B cell (primary cell): Measurements from ENCODE around the gene GRM4. TPM values are rescaled to one million over a fixed set of nuclear protein-coding genes. Genes with fewer than 3 reads are reported as not detected.

Experiments
- ATAC-seq: fragments of 200-7000 bp; cut with Tn5 transposase; one replicate; pipeline ENCODE4 v1.10.0; 2021; ENCODE audit warnings: low read depth, mild to moderate bottlenecking, moderate number of reproducible peaks, moderate library complexity
- CTCF ChIA-PET: fragments of 350-600 bp; sonication (Branson Sonifier 250); formaldehyde crosslinking; loops from one replicate; lab custom pipeline; 2021; ENCODE audit warnings: antibody characterized with exemption, inconsistent platforms; lab: Charles Lee
- POLR2A ChIA-PET: fragments of 350-600 bp; sonication (Branson Sonifier 250); formaldehyde crosslinking; loops from one replicate; lab custom pipeline; 2021; ENCODE audit warnings: antibody characterized with exemption; lab: Charles Lee
- DNase-seq: peaks from one replicate; pipeline ENCODE4 v3.0.0; 2013
- H2AFZ ChIP-seq: 2 replicates; pipeline ENCODE4 v1.6.1; 2012; ENCODE audit warnings: mild to moderate bottlenecking, low read depth, low read length; ENCODE audit not compliant: insufficient read depth, poor library complexity, severe bottlenecking
- H3K27ac ChIP-seq, 2 donors: 1 replicate in 1 of 2; 2 replicates in 1 of 2; pipeline ENCODE4 v1.5.1; 2012 to 2013; ENCODE audit warnings: low read length in 2 of 2, mild to moderate bottlenecking in 2 of 2, moderate library complexity in 1 of 2
- H3K27me3 ChIP-seq, 4 experiments: fragments of 200-600 bp in 1 of 4; sonication (generic) in 1 of 4; replicated peaks in 1 of 4; 1 replicate in 2 of 4; 2 replicates in 2 of 4; pipeline versions ENCODE4 v1.6.1 to v1.7.0; 2013 to 2016; ENCODE audit warnings: low read length in 3 of 4, mild to moderate bottlenecking in 2 of 4, mixed read lengths in 1 of 4, moderate library complexity in 1 of 4; ENCODE audit not compliant: insufficient read depth in 4 of 4, control insufficient read depth in 3 of 4; ENCODE audit errors: control extremely low read depth in 1 of 4
- H3K36me3 ChIP-seq, 2 experiments: replicated peaks in 1 of 2; 1 replicate in 1 of 2; 2 replicates in 1 of 2; pipeline versions ENCODE4 v1.6.1 to v1.7.1; 2013; ENCODE audit warnings: low read length in 1 of 2; ENCODE audit not compliant: insufficient read depth in 2 of 2, control insufficient read depth in 1 of 2; ENCODE audit errors: control extremely low read depth in 1 of 2, extremely low read depth in 1 of 2
- H3K4me1 ChIP-seq, 2 donors: fragments of 200-600 bp in 1 of 2; sonication (generic) in 1 of 2; 1 replicate in 1 of 2; 2 replicates in 1 of 2; pipeline versions ENCODE4 v1.5.1 to v1.6.1; 2013 to 2017; ENCODE audit warnings: low read length in 2 of 2; ENCODE audit not compliant: control insufficient read depth in 2 of 2, insufficient read depth in 2 of 2
- H3K4me2 ChIP-seq: replicated peaks from 2 replicates; pipeline ENCODE3; 2012; ENCODE audit warnings: mild to moderate bottlenecking, low read depth, low read length; ENCODE audit not compliant: poor library complexity, severe bottlenecking
- H3K4me3 ChIP-seq, 5 experiments: fragments of 200-600 bp in 1 of 5; sonication (generic) in 1 of 5; 1 replicate in 3 of 5; 2 replicates in 2 of 5; pipeline versions ENCODE4 v1.5.1 to v1.7.0; 2011 to 2016; ENCODE audit warnings: low read length in 4 of 5, mild to moderate bottlenecking in 4 of 5, low read depth in 2 of 5, control low read depth in 1 of 5, moderate library complexity in 1 of 5; ENCODE audit not compliant: insufficient read depth in 1 of 5; ENCODE audit errors: control extremely low read depth in 1 of 5, extremely low read depth in 1 of 5
- H3K79me2 ChIP-seq: fragments of 200-600 bp; sonication (generic); one replicate; pipeline ENCODE4 v1.6.0; 2016; ENCODE audit warnings: low read length; ENCODE audit not compliant: control insufficient read depth, insufficient read depth
- H3K9ac ChIP-seq: fragments of 200-600 bp; sonication (generic); 2 replicates; pipeline ENCODE4 v1.6.1; 2017; ENCODE audit warnings: mild to moderate bottlenecking, low read length, moderate library complexity
- H3K9me3 ChIP-seq, 3 donors: one replicate each; pipeline versions ENCODE4 v1.6.1 to v1.7.1; 2013; ENCODE audit warnings: low read length in 2 of 3; ENCODE audit not compliant: control insufficient read depth in 2 of 3, insufficient read depth in 1 of 3; ENCODE audit errors: control extremely low read depth in 1 of 3
- H4K20me1 ChIP-seq: 2 replicates; pipeline ENCODE4 v1.6.0; 2012; ENCODE audit warnings: mild to moderate bottlenecking, low read length; ENCODE audit not compliant: insufficient read depth, control insufficient read depth, poor library complexity, severe bottlenecking
- H3K27ac Mint-ChIP-seq: one replicate; pipeline ENCODE4 v1.8.0; 2021; ENCODE audit warnings: mixed read lengths
- H3K27me3 Mint-ChIP-seq: one replicate; pipeline ENCODE4 v1.8.0; 2021; ENCODE audit warnings: mixed read lengths
- H3K4me1 Mint-ChIP-seq: one replicate; pipeline ENCODE4 v1.8.0; 2021; ENCODE audit warnings: mixed read lengths
- H3K4me3 Mint-ChIP-seq: one replicate; pipeline ENCODE4 v1.8.0; 2021; ENCODE audit warnings: mixed read lengths
- H3K9me3 Mint-ChIP-seq: one replicate; pipeline ENCODE4 v1.8.0; 2022; ENCODE audit warnings: mixed read lengths; ENCODE audit not compliant: insufficient read depth
- EZH2 ChIP-seq: IDR thresholded peaks from 2 replicates; pipeline ENCODE4 v1.6.1; 2012; ENCODE audit warnings: borderline replicate concordance, low read depth, mild to moderate bottlenecking, moderate library complexity, low read length; ENCODE audit not compliant: insufficient read depth, poor library complexity, severe bottlenecking
- WGBS: methylation state at CpG from one replicate; pipeline ENCODE4 v1.1.5; 2013; ENCODE audit warnings: missing lambda C conversion rate; ENCODE audit not compliant: insufficient coverage; 5-methylcytosine and 5-hydroxymethylcytosine counted together
- intact Hi-C: fragments of 100-400 bp; cut with micrococcal nuclease; formaldehyde crosslinking; loops from one replicate; pipeline ENCODE4 v1.10.0; 2022
- polyA plus RNA-seq: library from polyadenylated mRNA; depleted of rRNA; stranded (reverse); fragments of >200 nt; gene quantifications from 2 replicates; pipeline ENCODE4 v1.2.3, GENCODE V29; 2012
- total RNA-seq, 2 donors: library from RNA; stranded (reverse); fragments of 120-200 nt in 1 of 2; gene quantifications; 1 replicate in 1 of 2; 2 replicates in 1 of 2; pipeline versions ENCODE4 v1.2.3 to v1.2.4, GENCODE V29; 2013 to 2022
- TF ChIP-seq, protein P1 (sequence below): fragments of 200-600 bp; IDR thresholded peaks from one replicate; pipeline ENCODE4 v1.8.0; 2022; ENCODE audit warnings: antibody characterized with exemption, mild to moderate bottlenecking

The GRM4 gene
- total and polyA plus RNA-seq, 2 donors (not counting 1 experiment from before 2014, with no cell fraction given) = 0.04 TPM; not detected in 1

DNA sequence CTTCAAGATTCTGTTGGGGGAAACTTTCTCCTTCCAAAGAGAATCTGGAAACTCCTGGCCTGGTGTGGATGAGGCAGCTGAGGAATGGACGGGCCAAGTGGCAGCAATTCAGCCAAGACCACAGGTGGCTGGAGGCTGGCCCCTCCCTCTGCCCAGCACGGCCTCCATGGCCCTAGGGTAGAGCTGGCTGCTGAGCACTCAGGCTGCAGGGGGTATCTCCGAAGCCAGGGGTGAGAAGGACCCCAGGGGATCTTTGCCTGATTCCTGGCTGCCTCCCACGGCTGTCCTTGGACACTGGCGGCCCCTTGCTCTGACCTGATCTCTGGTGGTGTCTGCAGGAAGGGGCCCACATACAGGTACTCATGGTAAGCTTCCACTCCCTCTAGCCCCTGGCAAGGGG, 39.0 kb downstream of the GRM4 start:
- Mint-ChIP-seq H3K4me1 (no peaks in the 10 kb centered on the region), H3K27me3 (peaks cover 23% of the 10 kb centered on the region), H3K9me3 (no peaks in the 10 kb centered on the region), H3K4me3 (no peak overlapping the region), H3K27ac (no peak overlapping the region)
- no peaks in the 10 kb centered on the region for H3K36me3 ChIP-seq
- POLR2A ChIA-PET = no interaction called here
- intact Hi-C loops = no loop called here
- no peak overlapping the region for H2AFZ ChIP-seq
- H3K4me2 ChIP-seq = no peak overlapping the region
- peaks cover 0 to 5% (median 0%) of the 10 kb centered on the region in 3 donors for H3K9me3 ChIP-seq
- no peak overlapping the region for H3K27ac ChIP-seq
- H3K4me1 ChIP-seq = no peaks in the 10 kb centered on the region
- TF ChIP-seq EZH2 = no peak
- TF ChIP-seq, protein P1, sequence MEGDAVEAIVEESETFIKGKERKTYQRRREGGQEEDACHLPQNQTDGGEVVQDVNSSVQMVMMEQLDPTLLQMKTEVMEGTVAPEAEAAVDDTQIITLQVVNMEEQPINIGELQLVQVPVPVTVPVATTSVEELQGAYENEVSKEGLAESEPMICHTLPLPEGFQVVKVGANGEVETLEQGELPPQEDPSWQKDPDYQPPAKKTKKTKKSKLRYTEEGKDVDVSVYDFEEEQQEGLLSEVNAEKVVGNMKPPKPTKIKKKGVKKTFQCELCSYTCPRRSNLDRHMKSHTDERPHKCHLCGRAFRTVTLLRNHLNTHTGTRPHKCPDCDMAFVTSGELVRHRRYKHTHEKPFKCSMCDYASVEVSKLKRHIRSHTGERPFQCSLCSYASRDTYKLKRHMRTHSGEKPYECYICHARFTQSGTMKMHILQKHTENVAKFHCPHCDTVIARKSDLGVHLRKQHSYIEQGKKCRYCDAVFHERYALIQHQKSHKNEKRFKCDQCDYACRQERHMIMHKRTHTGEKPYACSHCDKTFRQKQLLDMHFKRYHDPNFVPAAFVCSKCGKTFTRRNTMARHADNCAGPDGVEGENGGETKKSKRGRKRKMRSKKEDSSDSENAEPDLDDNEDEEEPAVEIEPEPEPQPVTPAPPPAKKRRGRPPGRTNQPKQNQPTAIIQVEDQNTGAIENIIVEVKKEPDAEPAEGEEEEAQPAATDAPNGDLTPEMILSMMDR = no peak
- no peak for DNase-seq
- 87% methylated on average over 4 of the region's 5 CpGs for WGBS
- no peak overlapping the region for H3K4me3 ChIP-seq
- no peaks in the 10 kb centered on the region for H4K20me1 ChIP-seq
- CTCF ChIA-PET = no interaction called here
- H3K27me3 ChIP-seq = peaks cover 0 to 7% (median 0%) of the 10 kb centered on the region in 4 experiments
- H3K79me2 ChIP-seq = no peaks in the 10 kb centered on the region
- H3K9ac ChIP-seq = no peak overlapping the region
- ATAC-seq = no peak

DNA sequence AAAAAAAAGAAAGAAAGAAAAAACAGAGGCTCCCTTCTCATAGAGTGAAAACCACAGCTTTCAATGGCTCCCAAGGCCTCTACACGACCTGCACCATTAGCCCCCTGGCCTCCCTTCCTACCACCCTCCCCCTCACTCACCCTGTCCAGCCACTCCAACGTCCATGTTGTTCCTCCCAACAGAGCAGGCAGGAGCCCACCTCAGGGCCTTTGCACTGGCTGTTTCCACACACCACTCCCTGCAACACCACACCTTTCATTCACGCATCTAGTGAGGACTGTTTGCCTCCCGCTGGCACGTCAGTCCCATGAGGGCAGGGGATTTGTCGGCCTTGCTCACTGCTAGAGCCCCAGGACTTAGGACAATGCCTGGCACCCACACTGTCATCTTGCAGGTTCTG, 39.5 kb downstream of the GRM4 start:
- Histone ChIP-seq H3K4me1 (no peaks in the 10 kb centered on the region), H3K36me3 (no peaks in the 10 kb centered on the region), H3K9ac (no peak overlapping the region), H3K4me2 (no peak overlapping the region), H3K9me3 (peaks cover 0 to 5% (median 0%) of the 10 kb centered on the region in 3 donors), H3K4me3 (no peak overlapping the region), H2AFZ (no peak overlapping the region), H3K79me2 (no peaks in the 10 kb centered on the region), H3K27ac (no peak overlapping the region), H4K20me1 (no peaks in the 10 kb centered on the region), H3K27me3 (peaks cover 0 to 3% (median 0%) of the 10 kb centered on the region in 4 experiments)
- Mint-ChIP-seq H3K27me3 (peaks cover 23% of the 10 kb centered on the region), H3K4me1 (no peaks in the 10 kb centered on the region), H3K27ac (no peak overlapping the region), H3K4me3 (no peak overlapping the region), H3K9me3 (no peaks in the 10 kb centered on the region)
- 74% methylated on average over 4 of the region's 6 CpGs for WGBS
- ChIA-PET POLR2A (no interaction called here), CTCF (no interaction called here)
- ATAC-seq = no peak
- DNase-seq = no peak
- intact Hi-C loops = no loop called here
- TF ChIP-seq, protein P1 = no peak
- TF ChIP-seq EZH2 = no peak
